ENCODE results near the gene CCL17.

CCL17 gene

DNA sequence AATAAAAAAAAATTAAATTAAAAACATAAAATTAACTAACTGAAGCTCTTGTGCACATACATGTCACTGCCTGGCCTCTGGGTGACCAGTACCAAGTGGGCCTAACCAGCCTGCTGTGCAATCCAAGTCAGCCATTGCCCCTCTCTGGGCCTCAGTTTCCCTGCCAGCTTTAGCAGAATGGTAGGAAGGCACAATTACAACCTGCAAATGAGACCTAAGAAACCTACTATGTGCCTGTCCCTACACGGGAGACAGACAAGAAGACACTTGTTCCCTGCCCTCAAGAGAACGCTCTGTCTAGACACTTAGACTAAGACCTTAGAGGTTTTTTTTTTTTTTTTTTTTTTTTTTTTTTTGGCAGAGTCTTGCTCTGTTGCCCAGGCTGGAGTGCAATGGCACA, 40.9 kb downstream of the CCL17 start:
- DNase-seq (ENCODE audit: insufficient read length) (no peak), FAIRE-seq (no peak)
- no peak for TF ChIP-seq POLR2AphosphoS5 (IDR thresholded peaks at IDR 0.05; ENCODE audit: low read depth, low read length)
- no peak for TF ChIP-seq TAF1 (IDR thresholded peaks at IDR 0.05; ENCODE audit: borderline replicate concordance, low read depth, low read length)
- TF ChIP-seq POLR2A (IDR thresholded peaks at IDR 0.05; ENCODE audit: low read depth, low read length): no peak

DNA sequence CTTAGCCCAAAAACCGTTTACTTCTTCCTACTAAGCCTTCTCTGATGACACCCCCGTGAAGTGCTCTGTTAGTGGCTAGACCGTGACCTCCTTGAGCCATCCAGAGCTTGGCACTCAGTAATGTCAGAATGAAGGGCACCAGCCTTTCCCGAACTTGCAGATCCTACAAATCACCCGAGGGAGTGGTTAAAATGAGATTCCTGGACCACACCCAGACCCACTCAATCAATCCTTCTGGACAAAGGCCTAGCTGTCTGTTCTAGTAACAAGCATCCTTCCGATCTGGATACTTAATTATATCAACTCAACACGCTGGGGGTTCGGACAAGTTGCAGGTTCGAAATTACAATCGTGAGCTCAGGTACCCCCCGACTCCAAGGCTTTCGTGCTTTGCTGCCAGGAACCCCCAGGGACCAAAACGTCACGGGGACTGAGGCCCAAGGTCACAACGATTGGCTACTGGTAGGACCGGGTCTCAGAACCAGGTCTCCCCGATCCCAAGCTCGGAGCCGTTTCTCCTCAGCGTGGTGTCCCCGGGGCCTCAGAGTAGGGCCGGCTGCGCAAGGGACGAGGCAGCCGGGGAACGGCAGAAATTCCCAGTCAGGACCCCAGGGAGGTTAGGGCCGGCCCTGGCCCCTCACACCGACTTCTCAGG, 42.1 kb downstream of the CCL17 start:
- no peak for FAIRE-seq
- TF ChIP-seq POLR2AphosphoS5 (IDR thresholded peaks at IDR 0.05; ENCODE audit: low read depth, low read length) (no peak), TAF1 (IDR thresholded peaks at IDR 0.05; ENCODE audit: borderline replicate concordance, low read depth, low read length) (no peak), POLR2A (IDR thresholded peaks at IDR 0.05; ENCODE audit: low read depth, low read length) (no peak)
- peak; percentile 33 for DNase-seq (ENCODE audit: insufficient read length)

DNA sequence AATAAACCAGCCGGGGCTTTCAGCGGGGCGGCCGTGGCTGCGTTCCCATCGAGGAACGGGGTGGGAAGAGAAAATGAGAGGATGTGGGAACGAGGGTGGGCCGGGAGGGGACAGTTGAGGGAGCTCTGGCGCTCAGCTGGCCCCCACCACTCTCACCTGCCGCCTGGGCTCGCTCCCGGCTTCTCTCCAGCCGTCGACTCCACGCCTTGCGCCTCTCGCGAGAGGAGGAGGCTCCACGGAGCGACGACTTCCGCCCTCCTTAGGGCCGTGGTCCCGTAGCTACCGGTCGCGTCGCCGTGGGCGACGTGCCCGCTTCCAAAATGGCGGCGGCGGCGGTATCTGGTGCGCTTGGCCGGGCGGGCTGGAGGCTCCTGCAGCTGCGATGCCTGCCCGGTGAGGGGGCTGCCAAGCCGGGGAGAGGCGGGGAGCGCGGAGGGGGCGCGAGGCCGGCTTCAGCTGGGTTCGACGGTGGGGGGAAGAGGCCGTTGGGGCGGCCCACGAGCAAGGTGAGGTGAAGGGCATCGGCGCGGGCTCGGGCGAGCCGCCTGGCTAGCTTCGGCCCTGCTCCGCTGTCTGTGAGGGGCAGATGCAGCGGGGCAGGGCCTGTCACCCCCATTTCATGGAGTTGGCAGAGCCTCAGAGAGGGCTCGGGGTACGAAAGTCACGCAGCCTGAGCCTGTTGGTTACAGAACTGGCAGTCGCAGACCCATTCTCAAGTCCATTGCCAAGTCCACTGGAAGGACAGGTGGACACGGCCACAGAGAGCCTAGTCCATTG, 42.8 kb downstream of the CCL17 start, which contains the start of the genes CIAPIN1 and COQ9:
Gene CIAPIN1 (minus strand): TSS at position 200 of the 777 bp plus-strand sequence. CDS start 6,457 bp downstream, outside the sequence.
Gene COQ9 (plus strand): TSS at position 294 of the 777 bp plus-strand sequence. CDS start 27 bp downstream, at position 321.
- FAIRE-seq (peak; percentile 98), DNase-seq (ENCODE audit: insufficient read length) (peak; percentile 93)
- TF ChIP-seq POLR2AphosphoS5 (IDR thresholded peaks at IDR 0.05; ENCODE audit: low read depth, low read length) (peak; percentile 80), TAF1 (IDR thresholded peaks at IDR 0.05; ENCODE audit: borderline replicate concordance, low read depth, low read length) (peak; percentile 99), POLR2A (IDR thresholded peaks at IDR 0.05; ENCODE audit: low read depth, low read length) (peak; percentile 96)

DNA sequence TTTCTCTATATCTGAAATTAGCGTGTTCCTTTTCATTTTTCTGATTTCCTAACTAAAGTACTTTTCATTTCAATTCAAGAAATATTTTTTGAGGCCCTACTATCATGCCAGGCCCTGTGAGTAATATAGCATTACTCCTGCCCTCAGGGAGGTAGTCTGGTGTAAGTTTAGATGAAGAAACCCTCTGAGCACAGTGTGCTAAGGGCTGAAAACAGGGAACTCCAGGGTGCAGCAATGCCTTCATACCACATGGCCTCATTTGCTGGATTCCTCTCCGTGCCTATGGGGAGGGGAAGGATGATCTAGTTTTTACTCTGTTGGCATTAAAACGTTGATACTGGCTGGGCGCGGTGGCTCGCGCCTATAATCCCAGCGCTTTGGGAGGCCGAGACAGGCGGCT, 47.5 kb downstream of the CCL17 start:
- DNase-seq (ENCODE audit: insufficient read length) (no peak), FAIRE-seq (no peak)
- no peak for TF ChIP-seq TAF1 (IDR thresholded peaks at IDR 0.05; ENCODE audit: borderline replicate concordance, low read depth, low read length)
- no peak for TF ChIP-seq POLR2AphosphoS5 (IDR thresholded peaks at IDR 0.05; ENCODE audit: low read depth, low read length)
- TF ChIP-seq POLR2A (IDR thresholded peaks at IDR 0.05; ENCODE audit: low read depth, low read length): no peak

DNA sequence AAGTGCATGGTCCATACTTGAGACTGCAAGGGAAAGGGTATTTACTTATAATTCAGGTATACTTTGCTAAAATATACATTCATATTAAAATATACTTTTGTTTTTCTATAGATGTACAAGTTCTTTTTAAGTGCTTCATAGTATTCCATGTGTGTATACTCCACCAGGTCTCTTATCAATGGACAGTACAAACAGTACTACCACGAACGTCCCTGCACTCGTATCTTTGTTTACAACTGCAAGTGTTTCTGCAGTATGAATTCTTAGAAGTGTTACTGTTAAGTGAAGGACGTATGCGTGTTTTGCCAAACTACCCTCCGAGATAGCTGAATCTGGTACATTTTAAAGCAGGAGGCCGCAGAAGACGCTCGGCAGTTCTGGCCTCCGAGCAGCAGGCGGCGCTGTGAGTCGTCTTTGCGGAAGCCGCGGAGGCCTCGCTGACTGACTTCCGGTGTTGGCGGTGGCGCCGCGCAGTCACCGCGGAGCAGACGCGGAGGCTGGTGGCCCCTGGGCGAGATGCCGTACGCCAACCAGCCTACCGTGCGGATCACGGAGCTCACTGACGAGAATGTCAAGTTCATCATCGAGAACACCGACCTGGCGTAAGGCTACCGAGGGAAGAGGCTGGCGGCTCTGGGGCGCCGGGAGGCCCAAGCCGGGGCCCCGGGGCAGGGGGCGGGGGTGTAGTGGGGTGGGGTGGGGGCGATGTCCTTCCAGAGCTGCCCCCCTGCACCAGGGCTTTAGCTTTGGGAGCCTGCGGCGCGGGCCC, 57.8 kb downstream of the CCL17 start, which contains the start of gene POLR2C:
Gene POLR2C (plus strand): TSS at position 471 of the 769 bp plus-strand sequence. CDS start 46 bp downstream, at position 517.
- DNase-seq (ENCODE audit: insufficient read length) (peak; percentile 94), FAIRE-seq (peak; percentile 96)
- TF ChIP-seq TAF1 (IDR thresholded peaks at IDR 0.05; ENCODE audit: borderline replicate concordance, low read depth, low read length) (peak; percentile 97), POLR2AphosphoS5 (IDR thresholded peaks at IDR 0.05; ENCODE audit: low read depth, low read length) (peak; percentile 98), POLR2A (IDR thresholded peaks at IDR 0.05; ENCODE audit: low read depth, low read length) (peak; percentile 99)

DNA sequence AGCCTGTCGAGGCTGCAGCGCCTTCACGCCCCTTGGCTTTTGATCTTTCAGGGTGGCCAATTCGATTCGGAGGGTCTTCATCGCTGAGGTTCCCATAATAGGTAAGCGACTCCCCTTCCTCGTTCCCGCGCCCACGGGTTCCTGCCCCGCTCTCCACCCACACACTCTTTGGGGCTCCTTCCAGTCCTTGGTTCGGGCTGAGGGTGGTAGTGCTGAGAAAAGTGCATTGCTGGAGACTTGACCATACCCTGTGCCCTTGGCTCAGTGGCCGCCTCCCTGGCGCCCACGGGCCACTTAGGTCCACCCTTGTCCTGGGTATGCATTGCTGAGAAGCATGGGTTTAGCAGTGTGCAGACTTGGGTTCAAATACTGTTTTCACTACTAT, 58.4 kb downstream of the CCL17 start:
- FAIRE-seq (peak; percentile 17), DNase-seq (ENCODE audit: insufficient read length) (no peak)
- TF ChIP-seq POLR2A (IDR thresholded peaks at IDR 0.05; ENCODE audit: low read depth, low read length): no peak
- TF ChIP-seq TAF1 (IDR thresholded peaks at IDR 0.05; ENCODE audit: borderline replicate concordance, low read depth, low read length): no peak
- no peak for TF ChIP-seq POLR2AphosphoS5 (IDR thresholded peaks at IDR 0.05; ENCODE audit: low read depth, low read length)

DNA sequence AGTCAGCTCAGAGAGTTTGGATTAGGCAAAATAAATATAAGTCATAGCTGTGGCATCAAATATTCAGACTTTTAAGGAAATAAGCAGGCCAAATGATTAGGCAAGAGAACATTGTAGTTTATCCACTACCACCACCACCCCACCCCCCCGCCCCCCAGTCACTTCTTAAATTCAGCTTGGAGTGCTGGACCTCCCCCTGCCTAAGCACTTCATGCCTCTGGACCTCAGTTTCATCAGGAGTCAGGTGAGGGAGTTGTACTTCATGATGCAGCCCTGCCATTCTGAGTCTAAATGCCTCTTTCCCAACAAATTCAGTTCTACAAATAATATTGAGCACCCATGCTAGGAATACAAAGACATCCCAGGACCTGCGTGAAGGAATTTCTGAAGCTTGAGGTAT, 60.0 kb downstream of the CCL17 start:
- TF ChIP-seq POLR2AphosphoS5 (IDR thresholded peaks at IDR 0.05; ENCODE audit: low read depth, low read length) (no peak), POLR2A (IDR thresholded peaks at IDR 0.05; ENCODE audit: low read depth, low read length) (no peak)
- DNase-seq (ENCODE audit: insufficient read length) (no peak), FAIRE-seq (no peak)

Data from GM12892 (cell line).